Measurements from ENCODE around the gene P2RX4. TPM values are rescaled to one million over a fixed set of nuclear protein-coding genes. Genes with fewer than 3 reads are reported as not detected.
A peak's percentile ranks its signal among the peaks of the same experiment; 100 is the strongest.
"Not testable (repeated sequence)": the region's sequence is repeated elsewhere in the genome, so short reads cannot be mapped to it uniquely, and the experiment has no call there.

Gene P2RX4
- total and polyA plus RNA-seq, 9 of the 15 experiments (the other 6 are each of a cell fraction or from before 2014, with no cell fraction given) = 6.6 to 21.5 (median 11.7) TPM

GRCh38 chr12:121224591-121224990, 14.7 kb downstream of the P2RX4 start (continued):
- TF ChIP-seq RFX7 (CRISPR knock-in tag; IDR thresholded peaks at IDR 0.05) (no peak), COPS2 (conservative IDR thresholded peaks at IDR 0.05) (no peak), ZBTB7A (IDR thresholded peaks at IDR 0.05; ENCODE audit: borderline replicate concordance, control insufficient read depth, low read depth, low read length) (no peak), ILK (tag; IDR thresholded peaks at IDR 0.05; ENCODE audit: borderline replicate concordance, low read depth) (no peak), DIDO1 (tag; IDR thresholded peaks at IDR 0.05; ENCODE audit: low read depth) (no peak), ZNF24 (IDR thresholded peaks at IDR 0.05) (no peak)

- POLR2A ChIA-PET = no interaction called here
- intact Hi-C loops (cut with micrococcal nuclease) = no loop called here
- H2AFZ ChIP-seq (ENCODE audit: low read depth, low read length) = no peak overlapping the region
- no peak overlapping the region for H3K4me3 ChIP-seq
- no peak overlapping the region for H3K27ac ChIP-seq (ENCODE audit: extremely low read depth, low read depth, low read length)
- peaks cover 15% of the 10 kb centered on the region; the same call in 1 of the 3 replicates for H3K36me3 ChIP-seq (ENCODE audit: control insufficient read depth, insufficient read depth, low read length)
- ATAC-seq = no peak
- H3K4me1 ChIP-seq (replicated peaks in 1 of 2; ENCODE audit: control insufficient read depth in 2 of 2, insufficient read depth in 2 of 2, low read length in 2 of 2) = peaks cover 4 to 18% of the 10 kb centered on the region in 2 experiments; a peak in 4 of 5 replicates
- no peaks in the 10 kb centered on the region for H3K27me3 ChIP-seq (ENCODE audit: control insufficient read depth in 2 of 2, insufficient read depth in 2 of 2, low read length in 2 of 2)
- CTCF ChIA-PET (ENCODE audit: low intra/inter-chr PET ratio) = no interaction called here
- in situ Hi-C loops (cut with MboI) = loop anchor here (5.0 kb wide), 1 partner anchor 164 kb away; no protein-coding TSS in a partner anchor
- no peaks in the 10 kb centered on the region for H4K20me1 ChIP-seq (replicated peaks; ENCODE audit: control insufficient read depth, insufficient read depth, low read length)
- no peak overlapping the region for H3K9ac ChIP-seq (ENCODE audit: insufficient read depth in 1 of 2, low read depth in 2 of 2, low read length in 2 of 2)
- FAIRE-seq = no peak
- no peaks in the 10 kb centered on the region for H3K9me3 ChIP-seq (replicated peaks; ENCODE audit: control insufficient read depth, insufficient read depth, low read depth, low read length)
- no peaks in the 10 kb centered on the region for H3K79me2 ChIP-seq (ENCODE audit: control insufficient read depth, insufficient read depth, low read length)
- TF ChIP-seq CEBPG (CRISPR knock-in tag; IDR thresholded peaks at IDR 0.05) (no peak), CEBPG (tag; conservative IDR thresholded peaks at IDR 0.05 in 1 of 2, IDR thresholded peaks at IDR 0.05 in 1 of 2) (peak; percentile 28 to 64; a peak in 3 of 4 replicates), CTBP1 (IDR thresholded peaks at IDR 0.05; ENCODE audit: borderline replicate concordance) (no peak), CEBPB (tag; IDR thresholded peaks at IDR 0.05) (peak; percentile 69), MIER1 (IDR thresholded peaks at IDR 0.05; ENCODE audit: low read depth) (no peak)
- no peak for DNase-seq (ENCODE audit: extremely low read depth in 1 of 4, low spot score in 3 of 4)
- H3K4me2 ChIP-seq (ENCODE audit: insufficient read depth, low read length) = no peak overlapping the region
- H3K9me1 ChIP-seq (ENCODE audit: control insufficient read depth, insufficient read depth, low read length) = peaks cover 7% of the 10 kb centered on the region
- BruUV-seq (replicated peaks) = no TSS peak
- WGBS (ENCODE audit: insufficient coverage, low coverage, missing lambda C conversion rate) = 86% methylated on average over 8 of the region's 8 CpGs
These were observed 16.5 kb downstream of the P2RX4 start for GRCh38 chr12:121226399-121226798.

GRCh38 chr12:121226871-121227270, 16.9 kb downstream of the P2RX4 start:
- H3K4me2 ChIP-seq (ENCODE audit: insufficient read depth, low read length); H3K27me3 ChIP-seq (ENCODE audit: control insufficient read depth in 2 of 2, insufficient read depth in 2 of 2, low read length in 2 of 2); H3K27ac ChIP-seq (ENCODE audit: extremely low read depth, low read depth, low read length); DNase-seq (ENCODE audit: extremely low read depth in 1 of 4, low spot score in 3 of 4); ATAC-seq; CTCF ChIA-PET (ENCODE audit: low intra/inter-chr PET ratio); H2AFZ ChIP-seq (ENCODE audit: low read depth, low read length); FAIRE-seq; BruUV-seq (replicated peaks); H3K9me3 ChIP-seq (replicated peaks; ENCODE audit: control insufficient read depth, insufficient read depth, low read depth, low read length); intact Hi-C loops (cut with micrococcal nuclease); H4K20me1 ChIP-seq (replicated peaks; ENCODE audit: control insufficient read depth, insufficient read depth, low read length); H3K4me3 ChIP-seq; H3K9me1 ChIP-seq (ENCODE audit: control insufficient read depth, insufficient read depth, low read length); H3K79me2 ChIP-seq (ENCODE audit: control insufficient read depth, insufficient read depth, low read length): not testable (repeated sequence)
- Histone ChIP-seq H3K4me1 (replicated peaks in 1 of 2; ENCODE audit: control insufficient read depth in 2 of 2, insufficient read depth in 2 of 2, low read length in 2 of 2) (peaks cover 4 to 18% of the 10 kb centered on the region in 2 experiments; a peak in 4 of 5 replicates), H3K36me3 (ENCODE audit: control insufficient read depth, insufficient read depth, low read length) (peaks cover 15% of the 10 kb centered on the region; the same call in 1 of the 3 replicates), H3K9ac (ENCODE audit: insufficient read depth in 1 of 2, low read depth in 2 of 2, low read length in 2 of 2) (peak overlapping the region in 1 of 2 experiments; percentile 1; a peak in 1 of 4 replicates)
- 82% methylated on average over 8 of the region's 8 CpGs for WGBS (ENCODE audit: insufficient coverage, low coverage, missing lambda C conversion rate)
- POLR2A ChIA-PET = interaction anchor here (1.2 kb wide), 1 partner anchor 10 kb away, joined by 4 read pairs; no protein-coding TSS in a partner anchor
- in situ Hi-C loops (cut with MboI) = loop anchor here (5.0 kb wide), 1 partner anchor 165 kb away; no protein-coding TSS in a partner anchor
